Body of pancreas (tissue), 4 donors: ENCODE measurements around the gene LRPPRC. TPM values are rescaled to one million over a fixed set of nuclear protein-coding genes. Genes with fewer than 3 reads are reported as not detected.
"Not testable (repeated sequence)": the region's sequence is repeated elsewhere in the genome, so short reads cannot be mapped to it uniquely, and the experiment has no call there.

Experiments used
- ATAC-seq: fragments of 150-250 bp; one replicate; pipeline ENCODE4 v1.9.1; 2016
- DNase-seq, 4 donors: peaks; one replicate each; pipeline ENCODE4 v3.0.0-alpha.2; 2019
- H3K27ac ChIP-seq, 4 donors: fragments of 200-600 bp; sonication (generic); 1 replicate in 3 of 4; 2 replicates in 1 of 4; pipeline versions ENCODE4 v1.5.1 to v1.6.1; 2016 to 2019; ENCODE audit warnings: mild to moderate bottlenecking in 1 of 4, mixed read lengths in 1 of 4, moderate library complexity in 1 of 4
- H3K27me3 ChIP-seq, 2 donors: fragments of 200-600 bp; sonication (generic); one replicate each; pipeline ENCODE4 v1.6.0; 2016; ENCODE audit warnings: mild to moderate bottlenecking in 1 of 2
- H3K36me3 ChIP-seq, 2 donors: fragments of 200-600 bp; sonication (generic); replicated peaks in 1 of 2; 2 replicates each; pipeline ENCODE4 v1.5.1; 2016; ENCODE audit warnings: low read depth in 2 of 2; ENCODE audit not compliant: insufficient read depth in 1 of 2
- H3K4me1 ChIP-seq: fragments of 200-600 bp; sonication (generic); one replicate; pipeline ENCODE4 v1.6.0; 2016
- H3K4me3 ChIP-seq, 2 donors: fragments of 200-600 bp; sonication (generic); 1 replicate in 1 of 2; 2 replicates in 1 of 2; pipeline ENCODE4 v1.5.1; 2016 to 2019
- H3K9me3 ChIP-seq, 3 donors: fragments of 200-600 bp; sonication (generic); 1 replicate in 2 of 3; 2 replicates in 1 of 3; pipeline ENCODE4 v1.5.1; 2016
- POLR2A ChIP-seq, 3 donors: fragments of 450-650 bp; IDR thresholded peaks; one replicate each; pipeline ENCODE4 v1.6.1; 2016; ENCODE audit warnings: antibody characterized with exemption in 3 of 3, mild to moderate bottlenecking in 2 of 3
- WGBS, 2 donors: methylation state at CpG; one replicate each; pipeline ENCODE4 v1.1.5; 2017; 5-methylcytosine and 5-hydroxymethylcytosine counted together
- intact Hi-C: fragments of 100-400 bp; cut with DNase I; formaldehyde crosslinking; loops from one replicate; pipeline ENCODE4 v1.15.1; 2023
- total RNA-seq, 2 donors: library from RNA; depleted of rRNA; stranded (reverse); fragments of >200 nt; gene quantifications; one replicate each; pipeline ENCODE4 v1.1.0, GENCODE V29; 2016
- TF ChIP-seq, protein P1 (sequence below), 7 experiments: fragments of 450-650 bp in 4 of 7; fragments of 200-600 bp in 3 of 7; sonication (generic) in 3 of 7; IDR thresholded peaks; one replicate each; pipeline ENCODE4 v1.5.1; 2016 to 2019; ENCODE audit warnings: antibody characterized with exemption in 7 of 7

The LRPPRC gene
- total RNA-seq, 2 donors from 2014 or later: 33.5 to 50.8 TPM

DNA sequence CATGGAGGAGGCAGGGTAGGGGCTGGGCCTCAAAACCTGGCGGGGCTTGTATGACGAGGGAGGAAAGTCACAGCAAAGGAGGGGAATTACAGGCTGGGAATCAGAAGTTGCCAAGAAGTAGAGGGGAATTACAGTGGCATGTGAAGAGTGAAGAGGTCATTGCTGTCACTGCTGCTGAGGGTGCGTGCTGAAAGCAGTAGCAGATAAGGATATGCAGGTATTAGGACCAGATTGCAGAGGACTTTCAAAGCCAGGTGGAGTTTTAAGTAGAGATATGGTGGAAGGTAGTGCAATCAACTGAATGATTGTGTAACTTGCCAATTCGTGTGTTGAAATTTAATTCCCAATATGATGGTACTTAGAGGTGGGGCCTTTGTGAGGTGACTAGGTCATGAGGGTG, 19.4 kb upstream of the LRPPRC start:
- Histone ChIP-seq H3K4me3 (no peak overlapping the region), H3K36me3 (no peaks in the 10 kb centered on the region), H3K9me3 (no peaks in the 10 kb centered on the region), H3K27ac (no peak overlapping the region), H3K4me1 (no peaks in the 10 kb centered on the region), H3K27me3 (no peaks in the 10 kb centered on the region)
- intact Hi-C loops: no loop called here
- WGBS, 2 donors: 76 to 78% methylated on average over 4 of the region's 4 CpGs
- no peak for TF ChIP-seq POLR2A (IDR thresholded peaks at IDR 0.05)
- TF ChIP-seq, protein P1, sequence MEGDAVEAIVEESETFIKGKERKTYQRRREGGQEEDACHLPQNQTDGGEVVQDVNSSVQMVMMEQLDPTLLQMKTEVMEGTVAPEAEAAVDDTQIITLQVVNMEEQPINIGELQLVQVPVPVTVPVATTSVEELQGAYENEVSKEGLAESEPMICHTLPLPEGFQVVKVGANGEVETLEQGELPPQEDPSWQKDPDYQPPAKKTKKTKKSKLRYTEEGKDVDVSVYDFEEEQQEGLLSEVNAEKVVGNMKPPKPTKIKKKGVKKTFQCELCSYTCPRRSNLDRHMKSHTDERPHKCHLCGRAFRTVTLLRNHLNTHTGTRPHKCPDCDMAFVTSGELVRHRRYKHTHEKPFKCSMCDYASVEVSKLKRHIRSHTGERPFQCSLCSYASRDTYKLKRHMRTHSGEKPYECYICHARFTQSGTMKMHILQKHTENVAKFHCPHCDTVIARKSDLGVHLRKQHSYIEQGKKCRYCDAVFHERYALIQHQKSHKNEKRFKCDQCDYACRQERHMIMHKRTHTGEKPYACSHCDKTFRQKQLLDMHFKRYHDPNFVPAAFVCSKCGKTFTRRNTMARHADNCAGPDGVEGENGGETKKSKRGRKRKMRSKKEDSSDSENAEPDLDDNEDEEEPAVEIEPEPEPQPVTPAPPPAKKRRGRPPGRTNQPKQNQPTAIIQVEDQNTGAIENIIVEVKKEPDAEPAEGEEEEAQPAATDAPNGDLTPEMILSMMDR (IDR thresholded peaks at IDR 0.05): no peak
- ATAC-seq (no peak), DNase-seq (no peak)

DNA sequence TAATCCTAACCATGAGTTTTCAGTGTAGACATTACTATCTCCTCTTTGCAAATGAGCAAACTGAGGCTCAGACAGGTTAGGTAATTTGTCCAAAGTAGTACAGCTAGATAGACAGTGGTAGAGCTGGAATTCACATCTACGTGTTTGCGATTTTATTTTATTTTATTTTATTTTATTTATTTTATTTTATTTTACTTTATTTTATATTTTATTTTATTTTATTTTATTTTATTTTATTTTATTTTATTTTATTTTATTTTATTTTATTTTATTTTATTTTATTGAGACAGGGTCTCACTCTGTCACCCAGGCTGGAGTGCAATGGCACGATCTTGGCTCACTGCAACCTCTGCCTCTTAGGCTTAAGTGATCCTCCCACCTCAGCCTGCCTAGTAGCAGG, 17.4 kb upstream of the LRPPRC start:
- ATAC-seq, intact Hi-C loops, H3K27me3 ChIP-seq, H3K36me3 ChIP-seq, H3K9me3 ChIP-seq, H3K4me3 ChIP-seq, DNase-seq, H3K27ac ChIP-seq, H3K4me1 ChIP-seq: not testable (repeated sequence)
- WGBS, 2 donors: 92 to 96% methylated on average over 3 of the region's 3 CpGs

DNA sequence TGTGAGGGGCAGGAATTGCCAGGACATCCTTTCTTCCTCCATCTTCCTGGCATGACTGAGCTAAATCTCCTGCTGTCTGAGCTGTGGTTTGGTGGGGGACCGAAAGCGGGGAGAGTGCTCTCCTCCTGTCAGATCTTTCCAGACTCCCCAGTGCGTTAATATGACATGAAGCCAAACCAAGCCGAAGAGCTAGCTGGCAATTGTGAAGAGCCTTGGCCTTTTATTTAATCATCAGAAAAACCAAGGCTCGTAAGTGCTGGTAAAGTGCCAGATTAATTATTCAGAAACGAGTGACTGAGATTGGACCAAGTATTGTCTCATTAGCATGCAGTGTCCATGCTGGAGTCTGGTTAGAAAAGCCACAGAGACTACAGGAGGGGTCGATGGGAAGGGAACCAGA, 14.5 kb upstream of the LRPPRC start:
- intact Hi-C loops: no loop called here
- Histone ChIP-seq H3K4me1 (no peaks in the 10 kb centered on the region), H3K9me3 (no peaks in the 10 kb centered on the region), H3K4me3 (no peak overlapping the region), H3K36me3 (no peaks in the 10 kb centered on the region), H3K27me3 (no peaks in the 10 kb centered on the region), H3K27ac (no peak overlapping the region)
- 42 to 43% methylated on average over 7 of the region's 7 CpGs for WGBS, 2 donors
- ATAC-seq (no peak), DNase-seq (no peak)
- TF ChIP-seq POLR2A (IDR thresholded peaks at IDR 0.05): no peak
- TF ChIP-seq, protein P1 (IDR thresholded peaks at IDR 0.05): no peak

DNA sequence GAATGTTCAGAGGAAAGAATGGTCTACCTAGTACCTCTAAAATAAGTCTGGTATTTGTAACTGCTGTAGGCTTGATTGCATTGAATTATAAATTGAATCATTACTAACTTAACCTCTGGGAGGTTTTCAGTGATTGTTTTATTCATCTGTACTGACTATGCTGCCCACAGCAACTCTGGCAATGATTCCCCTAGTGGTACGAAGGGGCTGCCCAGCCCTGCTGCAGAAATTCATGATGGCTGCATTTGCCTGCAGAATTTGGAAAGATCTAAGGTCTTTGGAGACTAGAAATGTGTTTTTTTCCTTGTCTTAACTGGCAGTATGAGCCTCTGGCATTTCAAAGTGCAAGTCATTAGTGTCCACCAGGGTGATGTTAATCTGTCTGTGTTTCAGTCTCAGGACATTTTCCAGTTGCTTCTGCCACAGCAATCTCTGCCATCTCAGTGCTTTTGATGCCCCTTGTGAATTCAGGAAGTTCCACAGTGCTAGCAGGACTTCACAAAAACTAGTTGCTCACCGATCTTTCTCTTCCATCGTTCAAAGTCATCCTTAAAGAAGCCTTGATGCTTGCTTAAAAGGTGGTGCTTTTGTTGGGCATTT, 13.4 kb upstream of the LRPPRC start:
- intact Hi-C loops: no loop called here
- Histone ChIP-seq H3K4me3 (no peak overlapping the region), H3K36me3 (no peaks in the 10 kb centered on the region), H3K27ac (no peak overlapping the region), H3K27me3 (no peaks in the 10 kb centered on the region), H3K4me1 (no peaks in the 10 kb centered on the region), H3K9me3 (no peaks in the 10 kb centered on the region)
- TF ChIP-seq, protein P1 (IDR thresholded peaks at IDR 0.05): no peak
- no peak for TF ChIP-seq POLR2A (IDR thresholded peaks at IDR 0.05)
- no peak for DNase-seq
- ATAC-seq: no peak
- 61 to 77% methylated on average over 3 of the region's 3 CpGs for WGBS, 2 donors

DNA sequence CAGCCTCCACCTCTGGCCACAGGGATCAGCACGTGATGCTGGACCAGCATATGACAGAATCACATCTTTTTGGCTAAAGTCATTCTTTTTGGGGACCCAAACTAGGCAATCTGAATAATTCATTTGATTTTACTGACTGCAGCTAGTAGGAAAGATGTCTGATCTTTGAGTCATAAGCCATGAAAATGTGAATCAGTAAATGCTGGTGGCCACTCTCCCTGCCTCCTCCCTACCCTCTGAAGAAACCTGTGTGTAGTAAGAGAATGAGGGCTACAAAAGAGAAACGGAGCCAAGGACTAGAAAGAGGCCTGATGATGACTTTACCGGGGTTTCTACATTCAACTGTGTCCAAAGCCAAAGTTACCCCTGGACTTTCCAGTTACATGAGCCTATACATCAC, 10.1 kb upstream of the LRPPRC start:
- WGBS, 2 donors: 79 to 80% methylated on average over 3 of the region's 3 CpGs
- Histone ChIP-seq H3K4me1 (no peaks in the 10 kb centered on the region), H3K36me3 (no peaks in the 10 kb centered on the region), H3K27me3 (no peaks in the 10 kb centered on the region), H3K4me3 (no peak overlapping the region), H3K27ac (no peak overlapping the region), H3K9me3 (no peaks in the 10 kb centered on the region)
- DNase-seq (no peak), ATAC-seq (no peak)
- TF ChIP-seq, protein P1 (IDR thresholded peaks at IDR 0.05): no peak
- no peak for TF ChIP-seq POLR2A (IDR thresholded peaks at IDR 0.05)
- intact Hi-C loops: no loop called here
